Measurements from ENCODE around the gene COL23A1.

The COL23A1 gene

GRCh38 chr5:178366998-178367735, 223.0 kb downstream of the COL23A1 start:
- no peak for DNase-seq (ENCODE audit: low read depth in 2 of 2, low spot score in 1 of 2)

GRCh38 chr5:178365501-178366440, 224.4 kb downstream of the COL23A1 start:
- no peak for DNase-seq (ENCODE audit: low read depth in 2 of 2, low spot score in 1 of 2)

- DNase-seq (ENCODE audit: low read depth in 2 of 2, low spot score in 1 of 2): no peak
Measured at GRCh38 chr5:178364326-178364675, 225.9 kb downstream of the COL23A1 start.

DNA sequence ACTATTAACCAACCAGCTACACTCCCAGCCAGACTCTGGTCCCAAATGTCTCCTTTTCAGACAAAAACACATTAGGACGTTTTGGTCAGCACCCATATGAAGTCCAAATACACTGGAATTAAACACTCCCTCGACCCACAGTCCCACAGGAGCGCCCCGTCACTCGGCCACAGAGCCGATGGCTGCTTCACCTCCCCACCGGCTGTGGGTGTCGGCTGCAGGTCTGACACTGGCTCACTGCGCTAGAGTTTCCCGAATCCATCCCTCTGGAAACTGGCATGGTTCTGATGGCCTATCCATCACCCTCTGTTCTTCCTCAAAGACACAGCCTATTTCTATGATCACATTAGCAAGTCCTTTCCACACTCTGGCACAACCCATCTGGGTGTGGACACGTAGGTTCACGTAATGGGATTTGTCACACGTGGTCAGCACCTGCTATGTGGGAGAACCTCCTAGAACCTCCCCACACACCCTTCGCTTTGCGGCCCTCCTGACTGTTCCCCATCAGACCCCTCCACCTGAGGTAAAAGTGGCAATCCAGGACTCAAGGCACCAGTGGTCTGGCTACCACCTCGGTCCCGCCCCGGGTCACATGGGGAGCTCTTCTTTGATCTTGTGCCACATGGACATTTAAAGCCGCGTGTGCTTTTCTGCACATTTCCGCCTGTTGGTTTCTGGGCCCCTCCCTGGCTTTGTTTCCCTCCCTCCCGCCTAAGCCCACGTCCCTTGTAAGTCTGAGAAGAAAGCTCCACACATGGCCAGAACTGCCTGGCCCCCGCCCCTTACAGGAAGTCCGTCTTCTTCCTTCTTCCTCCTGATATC, 226.5 kb downstream of the COL23A1 start:
- DNase-seq (ENCODE audit: low read depth in 2 of 2, low spot score in 1 of 2): no peak

DNA sequence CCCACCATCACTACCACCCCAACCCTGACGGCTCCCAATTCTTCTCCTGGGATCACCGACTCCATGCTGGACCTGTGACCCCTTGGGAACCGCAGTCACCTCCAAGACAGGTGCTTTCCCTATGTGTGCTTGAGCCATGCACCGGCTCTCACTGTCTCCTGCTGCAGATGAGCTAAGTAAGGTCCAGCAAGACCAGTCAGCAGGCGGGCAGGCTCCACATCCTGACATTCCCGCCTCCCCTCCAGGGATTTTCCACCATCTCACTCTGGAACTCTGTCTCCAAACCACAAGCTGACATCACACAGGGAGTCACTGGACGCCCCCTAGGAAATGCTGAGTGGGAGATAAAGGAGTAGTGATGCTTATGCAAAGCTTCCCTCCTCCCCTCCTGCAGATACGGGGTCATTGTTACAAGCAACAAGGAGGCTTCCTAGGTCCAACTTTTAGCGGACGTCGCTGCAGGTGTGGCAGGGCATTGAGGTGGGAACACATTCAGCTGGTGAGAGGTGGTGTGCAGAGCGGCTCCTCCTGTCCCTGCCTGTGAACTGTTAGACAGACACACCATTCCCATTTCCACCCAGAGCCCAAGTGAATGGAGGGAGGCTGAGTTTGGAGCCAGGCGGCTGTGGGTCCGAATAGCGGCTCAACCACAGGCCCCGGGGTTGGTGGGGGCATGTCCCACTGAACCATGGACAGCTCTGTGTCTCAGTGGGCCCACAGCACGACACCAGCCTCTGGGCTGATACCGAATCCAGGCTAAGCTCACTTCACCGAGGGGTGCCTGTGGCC, 228.3 kb downstream of the COL23A1 start:
- DNase-seq (ENCODE audit: low read depth in 2 of 2, low spot score in 1 of 2): no peak

DNA sequence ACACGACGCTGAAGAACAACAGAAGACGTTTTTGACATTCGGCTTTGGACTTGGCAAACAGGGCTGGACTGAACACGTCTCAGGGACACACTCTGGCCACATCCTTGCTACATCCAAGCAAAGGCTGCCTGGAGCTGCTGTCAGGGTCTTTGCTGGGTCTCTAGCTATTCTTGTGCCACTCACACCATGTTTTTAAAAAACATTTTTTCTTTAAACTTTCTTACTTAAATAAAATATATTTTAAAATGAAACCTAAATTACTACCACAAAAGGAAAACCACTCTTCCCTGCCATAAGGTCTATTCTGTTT, 229.3 kb downstream of the COL23A1 start:
- DNase-seq (ENCODE audit: low read depth in 2 of 2, low spot score in 1 of 2): no peak

DNA sequence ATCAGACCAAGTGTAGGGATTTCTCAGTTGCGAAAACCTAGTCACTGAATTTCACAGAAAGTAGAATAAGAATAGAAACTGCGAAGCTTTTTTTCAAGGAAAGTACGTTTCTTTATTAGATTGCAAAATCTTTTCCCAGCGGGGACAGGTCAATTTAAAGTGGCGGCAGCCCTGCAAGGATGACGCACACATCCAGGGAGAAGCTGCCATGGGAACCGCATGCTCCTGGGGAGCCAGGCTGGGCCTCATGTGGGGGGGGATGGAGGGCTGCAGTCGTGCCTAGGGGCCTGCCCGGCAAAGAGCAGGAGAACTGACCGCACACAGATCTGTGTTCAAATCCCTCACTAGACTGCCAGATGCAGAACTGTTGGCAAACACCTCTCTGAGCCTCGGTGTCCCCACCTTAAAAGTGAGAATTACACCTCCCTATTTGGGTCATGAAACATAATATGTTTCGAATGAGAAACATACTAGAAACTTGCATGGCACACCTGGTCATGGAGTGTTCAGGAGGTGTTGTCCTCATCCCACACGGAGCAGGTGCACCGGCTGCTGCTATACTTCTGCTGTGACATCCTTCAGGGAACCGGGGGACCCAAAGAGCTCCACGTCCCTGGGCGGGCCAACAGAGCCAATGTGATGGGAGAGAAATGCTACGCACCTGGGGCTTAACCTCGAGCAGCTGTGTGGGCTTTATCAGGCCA, 229.8 kb downstream of the COL23A1 start:
- no peak for DNase-seq (ENCODE audit: low read depth in 2 of 2, low spot score in 1 of 2)

- no peak for DNase-seq (ENCODE audit: low read depth in 2 of 2, low spot score in 1 of 2)
Measured at GRCh38 chr5:178359738-178360137, 230.5 kb downstream of the COL23A1 start.

- no peak for DNase-seq (ENCODE audit: low read depth in 2 of 2, low spot score in 1 of 2)
Measured at GRCh38 chr5:178357678-178358077, 232.5 kb downstream of the COL23A1 start.

GRCh38 chr5:178357121-178357521, 233.1 kb downstream of the COL23A1 start:
- DNase-seq (ENCODE audit: low read depth in 2 of 2, low spot score in 1 of 2): no peak

DNA sequence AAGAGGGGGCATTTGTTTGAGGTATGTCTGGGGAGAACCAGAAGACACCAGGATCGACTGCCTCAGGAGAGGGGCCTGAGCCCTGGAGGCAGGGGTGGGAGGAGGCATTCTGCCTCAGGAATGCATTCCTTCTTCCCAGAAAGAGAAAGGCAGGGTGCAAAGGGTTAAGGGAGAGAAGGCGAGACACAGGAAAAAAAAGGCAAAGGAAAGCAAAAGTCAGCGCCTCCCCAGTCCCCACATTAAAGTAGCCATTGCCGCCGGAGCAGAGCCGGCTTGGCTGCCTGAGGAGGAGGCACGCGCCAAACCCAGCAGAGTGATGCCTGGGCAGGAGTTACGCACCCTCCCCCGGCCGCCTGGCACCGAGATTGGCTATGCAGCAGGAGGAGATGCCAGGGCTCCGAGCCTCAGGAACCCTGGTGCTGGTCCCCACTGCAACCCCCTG, 233.7 kb downstream of the COL23A1 start:
- DNase-seq (ENCODE audit: low read depth in 2 of 2, low spot score in 1 of 2): no peak

- DNase-seq (ENCODE audit: low read depth in 2 of 2, low spot score in 1 of 2): no peak
Measured at GRCh38 chr5:178355671-178356070, 234.5 kb downstream of the COL23A1 start.

DNA sequence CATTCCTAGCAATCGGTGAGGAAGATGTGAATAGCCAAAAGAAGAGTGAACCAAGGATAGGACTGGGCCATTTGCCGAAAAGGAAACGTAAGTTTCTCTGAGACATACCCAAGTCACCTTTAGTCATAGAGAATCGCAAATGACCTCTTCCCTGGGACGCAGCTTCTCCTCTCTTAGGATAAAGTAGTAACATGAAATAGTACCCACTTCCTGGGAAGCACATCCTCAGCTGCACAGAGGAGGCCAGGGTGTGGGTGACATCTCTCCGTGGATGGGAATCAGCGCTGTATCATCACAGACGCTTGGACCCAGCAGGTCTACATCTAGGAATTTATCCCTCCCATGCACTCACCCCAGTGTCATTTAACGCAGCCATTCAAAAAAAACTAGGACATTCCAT, 236.7 kb downstream of the COL23A1 start:
- DNase-seq (ENCODE audit: low read depth in 2 of 2, low spot score in 1 of 2): no peak

DNA sequence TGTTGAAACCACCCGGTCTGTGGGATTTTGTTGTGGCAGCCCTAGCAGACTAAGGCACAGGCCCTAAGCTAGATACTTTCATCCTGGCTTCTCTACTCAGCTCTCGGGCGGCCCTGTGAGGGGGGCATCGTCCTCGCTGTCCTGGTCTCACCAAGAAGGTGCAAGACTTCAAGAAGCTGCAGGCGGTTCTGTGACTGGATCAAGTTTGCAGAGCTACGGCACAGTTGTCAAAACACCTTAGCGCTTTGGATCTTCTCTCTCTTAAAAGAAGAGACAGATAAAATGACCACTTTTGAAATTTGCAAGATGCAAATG, 238.2 kb downstream of the COL23A1 start:
- DNase-seq (ENCODE audit: low read depth in 2 of 2, low spot score in 1 of 2): no peak

DNA sequence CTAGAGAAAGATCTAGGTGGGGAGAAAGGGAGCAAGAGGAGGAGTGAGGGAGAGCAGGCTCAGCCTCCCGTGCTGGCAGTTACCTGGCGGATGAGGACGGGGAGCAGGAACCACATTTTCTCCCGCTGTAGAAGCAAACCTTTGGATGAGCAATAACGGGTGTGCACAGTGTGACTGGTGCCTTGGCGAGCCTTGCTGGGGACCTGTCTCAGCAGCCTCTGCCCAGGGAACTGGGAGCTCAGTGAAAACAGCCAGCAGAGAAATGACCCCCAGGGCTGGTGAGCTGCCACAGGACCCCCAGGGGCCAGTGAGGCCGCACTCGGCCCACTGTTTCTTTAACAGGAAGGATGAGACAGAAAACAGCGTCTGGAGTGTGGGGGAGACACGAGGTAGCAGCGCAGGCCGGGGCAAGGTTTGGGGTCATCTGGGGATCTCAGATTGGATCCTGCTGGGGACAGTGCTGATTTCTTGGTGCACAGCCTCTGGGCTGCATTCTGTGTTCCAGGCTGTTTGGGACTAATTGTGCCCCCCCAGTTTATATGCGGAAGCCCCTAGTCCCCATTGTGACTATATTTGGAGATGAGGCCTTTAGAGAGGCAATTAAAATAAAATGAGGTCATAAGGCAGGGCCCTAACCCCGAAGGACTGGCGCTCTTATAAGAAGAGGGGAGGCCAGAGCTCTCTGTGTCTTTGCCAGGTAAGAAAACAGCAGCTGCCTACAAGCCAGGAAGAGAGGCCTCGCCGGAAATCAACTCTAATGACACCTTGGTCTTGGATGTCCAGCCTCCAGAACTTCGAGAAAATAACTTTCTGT, 238.8 kb downstream of the COL23A1 start:
- no peak for DNase-seq (ENCODE audit: low read depth in 2 of 2, low spot score in 1 of 2)

GRCh38 chr5:178350361-178351220, 239.6 kb downstream of the COL23A1 start:
- no peak for DNase-seq (ENCODE audit: low read depth in 2 of 2, low spot score in 1 of 2)

DNA sequence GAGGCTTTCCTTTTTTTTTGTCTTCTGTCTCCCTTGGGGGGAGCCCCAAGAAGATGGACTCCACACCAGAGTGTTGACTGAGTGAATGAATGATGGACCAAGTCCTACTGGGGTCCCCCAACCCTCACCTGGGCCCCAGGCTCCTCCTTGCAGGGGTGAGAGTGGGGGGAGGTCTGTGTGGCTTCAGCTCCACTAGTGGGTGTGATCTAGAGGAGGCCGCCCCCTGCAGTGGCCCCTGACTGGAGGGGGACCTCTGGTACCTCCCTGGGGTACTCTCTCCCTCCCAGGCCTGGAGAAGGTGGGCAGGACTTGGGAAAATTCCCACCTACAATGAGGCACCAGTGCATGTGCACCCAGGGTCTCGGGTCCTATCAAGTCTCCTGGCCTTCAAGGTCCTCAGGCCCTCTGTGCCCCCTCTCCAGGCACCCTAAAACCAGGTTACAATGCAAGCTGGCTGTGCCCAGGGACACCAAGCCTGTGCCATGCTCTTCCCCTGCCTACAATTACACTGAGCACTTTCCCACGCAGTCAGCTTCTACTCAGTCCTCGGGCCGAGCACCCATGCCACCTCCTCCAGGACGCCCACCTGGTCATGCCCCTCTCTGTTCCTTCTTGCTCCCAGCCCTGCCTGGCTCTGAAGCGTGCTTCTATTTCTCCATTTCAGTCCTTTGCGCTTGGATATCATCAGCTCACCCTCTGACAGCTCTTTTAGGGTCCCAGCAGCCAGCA, 240.4 kb downstream of the COL23A1 start:
- no peak for DNase-seq (ENCODE audit: low read depth in 2 of 2, low spot score in 1 of 2)

DNA sequence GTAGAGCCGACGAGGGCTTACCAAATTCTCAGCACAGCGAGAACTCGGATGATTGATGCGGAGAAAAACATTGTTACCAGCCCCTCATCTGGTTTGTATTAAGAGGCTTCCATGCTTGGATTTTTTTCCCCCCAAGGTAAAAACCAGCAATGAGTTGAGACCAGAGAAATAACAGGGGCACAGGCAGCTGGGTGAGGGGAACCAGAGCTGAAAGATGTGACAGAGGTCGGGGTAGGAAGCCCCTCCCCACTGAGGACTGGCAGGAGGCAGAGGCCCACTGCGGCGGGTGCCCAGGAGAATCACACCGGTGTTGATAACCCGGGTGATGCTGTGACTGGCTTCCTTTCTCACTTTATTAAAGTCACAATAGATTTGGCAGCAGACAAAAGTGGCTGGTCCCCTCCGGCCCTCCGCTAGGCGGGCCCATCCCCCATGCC, 241.1 kb downstream of the COL23A1 start:
- no peak for DNase-seq (ENCODE audit: low read depth in 2 of 2, low spot score in 1 of 2)

Data from stimulated activated CD8-positive, alpha-beta memory T cell treated with anti-CD3 and anti-CD28 coated beads, Interleukin-4, amount 100 ng/mL, for 4 hours (primary cell).